Loucy (cell line): Measurements from ENCODE around the gene COPS6.

Experiments used
- H2AFZ ChIP-seq: fragments of 200-600 bp; sonication (generic); 2 replicates; pipeline ENCODE4 v1.6.0; 2016; ENCODE audit warnings: antibody characterized with exemption, mild to moderate bottlenecking, low read length, moderate library complexity
- H3F3A ChIP-seq: fragments of 200-600 bp; 2 replicates; pipeline ENCODE4 v1.6.0; 2016; ENCODE audit warnings: antibody characterized with exemption, low read depth, mild to moderate bottlenecking
- H3K27me3 ChIP-seq: fragments of 200-600 bp; sonication (generic); 2 replicates; pipeline ENCODE4 v1.6.1; 2014; ENCODE audit warnings: low read length, mild to moderate bottlenecking; ENCODE audit not compliant: insufficient read depth, poor library complexity, severe bottlenecking
- H3K36me3 ChIP-seq: fragments of 200-600 bp; sonication (generic); 2 replicates; pipeline ENCODE4 v1.6.1; 2016; ENCODE audit warnings: low read length; ENCODE audit not compliant: insufficient read depth
- H3K4me1 ChIP-seq: fragments of 200-600 bp; sonication (generic); 2 replicates; pipeline ENCODE4 v1.5.1; 2014; ENCODE audit warnings: low read length, mild to moderate bottlenecking; ENCODE audit not compliant: insufficient read depth, poor library complexity, severe bottlenecking
- H3K4me2 ChIP-seq: fragments of 200-600 bp; sonication (generic); 2 replicates; pipeline ENCODE4 v1.6.0; 2014; ENCODE audit warnings: antibody characterized with exemption, low read length, low read depth, mild to moderate bottlenecking; ENCODE audit not compliant: poor library complexity, severe bottlenecking
- H3K4me3 ChIP-seq: fragments of 200-600 bp; sonication (generic); 2 replicates; pipeline ENCODE4 v1.5.1; 2014; ENCODE audit warnings: low read length, mild to moderate bottlenecking, mixed read lengths; ENCODE audit not compliant: poor library complexity, severe bottlenecking
- H3K79me2 ChIP-seq: fragments of 200-600 bp; sonication (generic); 2 replicates; pipeline ENCODE4 v1.6.1; 2014; ENCODE audit warnings: low read length; ENCODE audit not compliant: insufficient read depth
- H3K9ac ChIP-seq: fragments of 200-600 bp; sonication (generic); 2 replicates; pipeline ENCODE4 v1.6.0; 2014; ENCODE audit warnings: mild to moderate bottlenecking, low read depth, low read length, moderate library complexity; ENCODE audit not compliant: poor library complexity, severe bottlenecking
- H3K9me2 ChIP-seq: fragments of 200-600 bp; sonication (generic); replicated peaks from 2 replicates; pipeline ENCODE4 v1.6.1; 2016; ENCODE audit warnings: low read depth, low read length, mixed read lengths
- H3K9me3 ChIP-seq: fragments of 200-600 bp; sonication (generic); 2 replicates; pipeline ENCODE4 v1.6.1; 2014; ENCODE audit warnings: mild to moderate bottlenecking, antibody characterized with exemption, low read length, low read depth; ENCODE audit not compliant: insufficient read depth
- H4K20me1 ChIP-seq: fragments of 200-600 bp; sonication (generic); 2 replicates; pipeline ENCODE4 v1.6.0; 2014; ENCODE audit warnings: antibody characterized with exemption, low read length, mild to moderate bottlenecking; ENCODE audit not compliant: insufficient read depth, poor library complexity, severe bottlenecking
- CTCF ChIP-seq: fragments of 200-600 bp; sonication (generic); conservative IDR thresholded peaks from 2 replicates; pipeline ENCODE4 v1.5.1; 2014; ENCODE audit warnings: mild to moderate bottlenecking, antibody characterized with exemption, low read length
- EZH2phosphoT487 ChIP-seq: fragments of 200-600 bp; IDR thresholded peaks from 2 replicates; pipeline ENCODE4 v1.6.1; 2018; ENCODE audit warnings: antibody characterized with exemption, mild to moderate bottlenecking, moderate library complexity, borderline replicate concordance

COPS6 gene

GRCh38 chr7:100111156-100111555 is 22.4 kb downstream of the COPS6 start:
- Histone ChIP-seq H3K9me2 (no peaks in the 10 kb centered on the region), H3K4me2 (no peak overlapping the region), H3F3A (no peaks in the 10 kb centered on the region), H2AFZ (no peak overlapping the region), H3K4me1 (no peaks in the 10 kb centered on the region), H3K9me3 (no peaks in the 10 kb centered on the region), H3K9ac (no peak overlapping the region), H3K27me3 (no peaks in the 10 kb centered on the region), H4K20me1 (no peaks in the 10 kb centered on the region), H3K79me2 (no peaks in the 10 kb centered on the region), H3K36me3 (peaks cover 19% of the 10 kb centered on the region; the same call in 1 of the 2 replicates), H3K4me3 (no peak overlapping the region)
- no peak for TF ChIP-seq CTCF
- no peak for TF ChIP-seq EZH2phosphoT487

GRCh38 chr7:100111914-100112313 is 23.1 kb downstream of the COPS6 start:
- Histone ChIP-seq H3K4me1 (no peaks in the 10 kb centered on the region), H3K4me2 (no peak overlapping the region), H3K36me3 (peaks cover 15% of the 10 kb centered on the region; the same call in 1 of the 2 replicates), H3K27me3 (no peaks in the 10 kb centered on the region), H3K9me3 (no peaks in the 10 kb centered on the region), H3F3A (no peaks in the 10 kb centered on the region), H3K9ac (no peak overlapping the region), H4K20me1 (no peaks in the 10 kb centered on the region), H2AFZ (no peak overlapping the region), H3K4me3 (no peak overlapping the region), H3K79me2 (no peaks in the 10 kb centered on the region), H3K9me2 (no peaks in the 10 kb centered on the region)
- TF ChIP-seq CTCF (no peak), EZH2phosphoT487 (no peak)

DNA sequence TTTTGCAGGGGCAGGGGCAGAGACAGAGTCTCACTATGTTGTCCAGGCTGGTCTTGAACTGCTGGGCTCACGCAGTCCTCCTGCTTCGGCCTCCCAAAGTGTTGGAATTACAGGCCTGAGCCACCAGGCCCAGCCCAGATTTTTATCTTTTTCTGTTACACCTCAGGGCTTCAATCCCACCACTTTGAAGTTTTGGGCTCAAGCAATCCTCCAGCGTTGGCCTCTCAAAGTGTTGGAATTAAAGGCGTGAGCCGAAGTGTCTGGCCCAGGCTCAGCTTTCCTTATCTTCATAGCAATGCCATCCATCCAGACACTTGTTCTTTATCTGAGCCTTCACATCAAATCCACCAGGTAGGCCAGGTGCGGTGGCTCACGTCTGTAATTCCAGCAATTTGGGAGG is 26.3 kb downstream of the COPS6 start:
- Histone ChIP-seq H3K4me1 (peaks cover 6% of the 10 kb centered on the region), H4K20me1 (peaks cover 4% of the 10 kb centered on the region), H3K4me3 (no peak overlapping the region), H3K4me2 (no peak overlapping the region), H3K9me3 (no peaks in the 10 kb centered on the region), H3K36me3 (peaks cover 4% of the 10 kb centered on the region; the same call in 1 of the 2 replicates), H3K9me2 (no peaks in the 10 kb centered on the region), H3F3A (no peaks in the 10 kb centered on the region), H3K9ac (no peak overlapping the region), H3K27me3 (no peaks in the 10 kb centered on the region), H3K79me2 (peaks cover 16% of the 10 kb centered on the region), H2AFZ (no peak overlapping the region)
- TF ChIP-seq CTCF, result no peak
- TF ChIP-seq EZH2phosphoT487, result no peak
